ENCODE data around the gene CD82.
A peak's percentile ranks its signal among the peaks of the same experiment; 100 is the strongest.

CD82 gene

DNA sequence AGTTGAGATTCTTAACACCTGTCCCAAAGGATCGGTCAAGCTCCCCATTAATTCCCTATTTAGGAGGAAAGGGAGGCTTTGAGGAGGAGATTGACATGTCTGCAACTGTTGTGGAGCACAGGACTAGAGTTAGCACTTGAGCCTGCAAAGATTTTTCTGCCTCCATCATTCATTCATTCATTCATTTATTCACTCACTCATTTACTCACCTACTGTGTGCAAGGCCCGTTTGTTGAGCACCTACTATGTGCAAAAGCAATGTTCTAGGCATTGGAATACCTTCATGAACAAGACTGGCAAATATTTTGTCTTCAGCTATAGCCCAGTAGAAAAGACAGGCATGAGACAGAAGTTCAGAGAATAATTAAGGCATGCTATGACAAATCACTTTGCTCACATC is 43.2 kb upstream of the CD82 start:
- no peak for DNase-seq (ENCODE audit: low read depth)
- H3K4me3 ChIP-seq (ENCODE audit: low read depth, low read length), result no peak overlapping the region
- no peak for TF ChIP-seq CTCF (conservative IDR thresholded peaks at IDR 0.05; ENCODE audit: low read depth, low read length)

- TF ChIP-seq CTCF (conservative IDR thresholded peaks at IDR 0.05; ENCODE audit: low read depth, low read length), result no peak
- H3K4me3 ChIP-seq (ENCODE audit: low read depth, low read length), result no peak overlapping the region
- DNase-seq (ENCODE audit: low read depth), result no peak
Measured at GRCh38 chr11:44524346-44524745, 41.1 kb upstream of the CD82 start.

DNA sequence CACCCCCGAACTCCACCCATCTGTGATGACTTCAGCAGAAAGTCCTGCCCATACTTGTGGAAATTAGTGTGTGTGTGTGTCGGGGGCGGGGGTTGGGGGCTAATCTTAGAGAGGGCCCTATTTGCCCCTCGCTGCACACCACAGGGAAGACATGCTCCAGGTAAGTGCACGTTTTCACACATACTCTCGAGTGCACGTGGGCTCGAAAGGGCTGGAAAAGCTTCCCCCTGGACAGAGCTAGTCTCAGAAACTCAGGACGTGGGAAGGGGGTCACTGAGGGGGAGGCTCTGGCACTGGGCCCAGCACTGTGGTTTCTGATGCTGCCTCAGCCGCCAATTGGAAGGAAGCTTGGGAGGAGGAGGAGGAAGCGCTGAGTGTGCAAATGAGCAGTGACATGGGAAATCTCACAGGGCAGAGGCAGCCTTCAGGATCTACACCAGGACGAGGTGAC is 40.7 kb upstream of the CD82 start:
- H3K4me3 ChIP-seq (ENCODE audit: low read depth, low read length), result no peak overlapping the region
- peak; percentile 52 for DNase-seq (ENCODE audit: low read depth)
- no peak for TF ChIP-seq CTCF (conservative IDR thresholded peaks at IDR 0.05; ENCODE audit: low read depth, low read length)

DNA sequence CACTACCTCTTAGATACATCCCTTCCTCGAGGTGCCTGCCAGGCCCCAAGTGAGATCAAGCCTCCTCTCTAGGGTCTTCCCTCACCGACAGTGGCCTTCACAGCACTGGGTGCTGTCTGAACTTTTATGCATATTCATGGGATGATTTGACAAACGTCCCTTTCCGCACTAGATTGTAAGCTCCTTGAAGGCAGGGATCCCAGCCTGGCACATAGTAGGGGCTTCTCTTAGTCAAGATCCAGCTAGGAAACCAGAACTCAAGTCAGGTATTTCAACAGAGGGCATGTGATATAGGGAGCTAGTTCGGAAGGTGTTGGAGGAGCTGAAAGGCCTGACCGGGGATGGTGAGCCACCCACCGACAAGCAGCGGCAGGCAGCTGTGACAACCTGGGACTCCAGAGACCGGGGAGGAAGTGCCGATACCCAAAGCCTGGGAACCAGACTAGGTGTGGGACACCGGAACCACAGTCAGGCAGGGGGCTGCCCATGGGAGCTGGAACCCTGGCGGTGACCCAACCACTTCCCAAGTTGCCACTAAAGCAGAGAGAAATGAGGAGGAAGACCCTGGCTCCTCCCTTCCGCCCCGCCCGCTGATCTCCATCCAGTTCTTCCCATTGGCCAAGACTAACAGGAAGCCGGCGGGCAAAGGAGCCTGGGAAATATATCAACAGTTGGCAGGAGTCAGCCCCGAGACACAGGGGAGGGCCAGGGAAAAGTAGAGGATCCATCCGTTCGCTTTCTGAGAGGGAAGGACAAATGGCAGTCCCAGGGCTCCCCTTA is 39.8 kb upstream of the CD82 start:
- no peak overlapping the region for H3K4me3 ChIP-seq (ENCODE audit: low read depth, low read length)
- DNase-seq (ENCODE audit: low read depth), result peak; percentile 28
- no peak for TF ChIP-seq CTCF (conservative IDR thresholded peaks at IDR 0.05; ENCODE audit: low read depth, low read length)

DNA sequence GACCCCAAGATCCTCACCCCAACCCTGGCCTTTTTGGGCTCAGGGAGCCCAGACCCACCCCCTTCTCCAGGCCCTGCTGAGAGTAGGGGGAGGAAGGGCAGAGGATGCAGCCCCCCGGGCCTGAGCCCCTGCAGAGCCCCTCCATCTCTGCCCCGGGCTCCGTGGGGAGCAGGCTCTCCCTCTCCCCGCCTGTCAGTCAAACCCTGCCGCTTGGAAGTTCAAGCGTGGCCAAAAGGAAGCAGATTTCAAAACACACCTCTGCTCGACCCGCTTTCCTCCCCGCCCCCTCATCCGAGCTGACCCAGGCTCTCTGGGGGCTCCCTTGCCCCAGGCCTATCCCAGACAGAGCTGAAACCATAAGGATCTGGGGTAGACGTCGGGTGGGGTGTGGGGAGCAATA is 39.0 kb upstream of the CD82 start:
- no peak overlapping the region for H3K4me3 ChIP-seq (ENCODE audit: low read depth, low read length)
- no peak for DNase-seq (ENCODE audit: low read depth)
- no peak for TF ChIP-seq CTCF (conservative IDR thresholded peaks at IDR 0.05; ENCODE audit: low read depth, low read length)

- H3K4me3 ChIP-seq (ENCODE audit: low read depth, low read length), result no peak overlapping the region
- TF ChIP-seq CTCF (conservative IDR thresholded peaks at IDR 0.05; ENCODE audit: low read depth, low read length), result no peak
- no peak for DNase-seq (ENCODE audit: low read depth)
Measured at GRCh38 chr11:44527476-44527875, 38.0 kb upstream of the CD82 start.

DNA sequence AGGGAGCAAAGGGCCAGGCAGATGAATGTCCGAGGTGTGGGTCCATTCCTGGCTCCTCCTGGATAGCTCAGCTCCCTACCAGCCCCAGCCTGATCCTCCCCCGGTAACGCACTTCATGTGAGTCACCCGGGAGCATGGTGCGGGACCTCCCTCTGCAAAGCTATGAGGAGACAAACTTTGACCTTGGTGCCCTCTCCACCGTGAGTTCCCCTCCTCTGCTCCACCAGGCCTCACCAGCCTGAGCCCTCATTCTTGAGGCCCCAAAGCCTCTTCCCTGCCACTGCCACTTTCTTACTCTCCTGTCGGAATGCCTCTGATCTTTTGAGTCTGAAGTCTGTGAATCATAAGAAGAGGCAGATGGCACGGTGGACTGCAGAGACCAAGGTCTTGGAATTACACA is 37.4 kb upstream of the CD82 start:
- TF ChIP-seq CTCF (conservative IDR thresholded peaks at IDR 0.05; ENCODE audit: low read depth, low read length), result no peak
- DNase-seq (ENCODE audit: low read depth), result no peak
- no peak overlapping the region for H3K4me3 ChIP-seq (ENCODE audit: low read depth, low read length)

Measured in choroid plexus epithelial cell (primary cell).